Endothelial cell of umbilical vein (primary cell): ENCODE measurements around the gene GTF2H1.

Source experiments
- EZH2 ChIP-seq: IDR thresholded peaks from 2 replicates; pipeline ENCODE4 v1.6.1; 2012; ENCODE audit warnings: borderline replicate concordance, low read depth, mild to moderate bottlenecking, moderate library complexity, low read length, inconsistent platforms; ENCODE audit not compliant: severe bottlenecking
- POLR2A ChIP-seq: IDR thresholded peaks from 2 replicates; pipeline ENCODE4 v1.6.1; 2012; ENCODE audit warnings: low read depth, mild to moderate bottlenecking, control low read depth, low read length
- TF ChIP-seq, protein P1 (sequence below), 2 donors: IDR thresholded peaks; 1 replicate in 1 of 2; 2 replicates in 1 of 2; pipeline ENCODE4 v1.5.1; 2011; ENCODE audit warnings: low read length in 2 of 2, mild to moderate bottlenecking in 2 of 2, moderate library complexity in 2 of 2, control low read depth in 1 of 2, inconsistent platforms in 1 of 2, low read depth in 1 of 2; ENCODE audit not compliant: insufficient read depth in 1 of 2; ENCODE audit errors: extremely low read depth in 1 of 2

DNA sequence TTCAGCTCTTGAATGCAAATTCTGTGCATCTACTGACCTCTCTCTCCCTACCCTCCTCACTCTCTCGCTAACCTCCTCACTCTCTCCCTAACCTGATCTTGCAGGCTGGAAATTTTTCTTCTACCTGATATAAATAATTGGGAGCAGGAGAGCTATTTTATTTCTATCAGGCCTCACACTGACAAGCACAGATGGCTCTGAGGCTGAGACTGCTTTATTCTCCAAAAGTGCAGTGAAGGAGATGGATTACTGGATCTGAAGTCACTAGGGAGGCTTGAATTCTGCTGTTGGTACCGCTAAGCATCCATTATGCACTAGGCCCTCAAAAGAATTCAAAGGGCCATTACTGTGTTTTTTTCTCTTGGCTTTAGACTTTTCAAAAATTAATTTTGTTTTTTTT is 52.6 kb downstream of the GTF2H1 start:
- no peak for TF ChIP-seq POLR2A
- TF ChIP-seq, protein P1, sequence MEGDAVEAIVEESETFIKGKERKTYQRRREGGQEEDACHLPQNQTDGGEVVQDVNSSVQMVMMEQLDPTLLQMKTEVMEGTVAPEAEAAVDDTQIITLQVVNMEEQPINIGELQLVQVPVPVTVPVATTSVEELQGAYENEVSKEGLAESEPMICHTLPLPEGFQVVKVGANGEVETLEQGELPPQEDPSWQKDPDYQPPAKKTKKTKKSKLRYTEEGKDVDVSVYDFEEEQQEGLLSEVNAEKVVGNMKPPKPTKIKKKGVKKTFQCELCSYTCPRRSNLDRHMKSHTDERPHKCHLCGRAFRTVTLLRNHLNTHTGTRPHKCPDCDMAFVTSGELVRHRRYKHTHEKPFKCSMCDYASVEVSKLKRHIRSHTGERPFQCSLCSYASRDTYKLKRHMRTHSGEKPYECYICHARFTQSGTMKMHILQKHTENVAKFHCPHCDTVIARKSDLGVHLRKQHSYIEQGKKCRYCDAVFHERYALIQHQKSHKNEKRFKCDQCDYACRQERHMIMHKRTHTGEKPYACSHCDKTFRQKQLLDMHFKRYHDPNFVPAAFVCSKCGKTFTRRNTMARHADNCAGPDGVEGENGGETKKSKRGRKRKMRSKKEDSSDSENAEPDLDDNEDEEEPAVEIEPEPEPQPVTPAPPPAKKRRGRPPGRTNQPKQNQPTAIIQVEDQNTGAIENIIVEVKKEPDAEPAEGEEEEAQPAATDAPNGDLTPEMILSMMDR (IDR thresholded peaks at IDR 0.05; ENCODE audit: extremely low read depth in 1 of 2, insufficient read depth in 1 of 2, low read depth in 1 of 2, low read length in 2 of 2) = no peak
- TF ChIP-seq EZH2 = no peak
